HEK293T (cell line): ENCODE data around the gene CMTM5.

ENCODE experiments used
- FOXK2 ChIP-seq: fragments of 450-650 bp; IDR thresholded peaks from 2 replicates; pipeline ENCODE4 v1.6.1; 2016; ENCODE audit warnings: mild to moderate bottlenecking
- HDGF ChIP-seq: fragments of 450-650 bp; IDR thresholded peaks from 2 replicates; pipeline ENCODE4 v1.6.1; 2017; ENCODE audit warnings: antibody characterized with exemption, borderline replicate concordance

GRCh38 chr14:23415821-23416778 is 39.3 kb downstream of the CMTM5 start:
- TF ChIP-seq HDGF (no peak), FOXK2 (no peak)
